A204.1 (cell line): ENCODE results near the gene ARMH3.
"Not testable (repeated sequence)": the region's sequence is repeated elsewhere in the genome, so short reads cannot be mapped to it uniquely, and the experiment has no call there.

Experiments
- FAIRE-seq: peaks from 2 replicates; lab custom pipeline; 2012; peaks lifted over from hg19 to GRCh38; lab: Jason Lieb, UNC

ARMH3 gene

DNA sequence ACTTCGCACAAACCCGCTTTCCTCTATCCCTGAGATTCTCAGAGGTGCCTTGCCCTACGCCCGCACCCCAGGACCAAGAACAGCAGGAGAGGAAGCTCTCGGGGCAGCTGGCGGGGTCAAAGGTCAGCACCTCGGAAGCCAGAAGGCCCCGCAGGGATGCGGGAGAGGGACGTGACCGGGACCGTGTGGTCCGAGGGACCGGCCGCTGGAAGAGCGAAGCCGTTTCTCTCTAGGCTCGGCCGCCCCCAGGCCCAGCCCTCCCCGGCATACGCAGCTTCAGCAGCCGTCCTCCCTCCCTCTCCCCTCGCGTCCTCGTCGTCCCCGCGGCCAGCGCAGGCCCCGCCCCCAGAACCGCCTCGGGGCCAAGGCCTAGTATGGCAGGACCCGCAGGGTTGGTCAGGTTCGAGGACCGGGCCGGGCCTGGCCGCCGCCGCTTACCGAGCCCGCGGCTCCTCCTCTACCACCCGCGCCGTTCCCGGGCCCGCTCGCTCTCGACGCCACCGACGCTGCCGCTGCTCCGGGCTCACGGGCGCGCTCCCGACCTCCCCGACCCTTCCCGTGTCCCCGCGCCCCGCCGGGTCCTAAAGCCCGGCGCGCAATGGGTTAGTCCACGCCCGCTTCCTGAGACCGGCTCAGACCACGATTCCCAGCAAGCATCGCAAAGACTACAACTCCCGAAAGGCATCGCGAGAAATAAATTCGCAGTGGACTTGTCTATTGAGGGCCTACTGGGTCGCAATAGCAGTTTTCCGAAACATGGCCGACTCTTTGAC, at the start of gene ARMH3:
ARMH3 (minus strand) TSS at position 527 of the 773 bp plus-strand sequence. CDS start 16,059 bp downstream, outside the sequence.
- FAIRE-seq = peak; percentile 91

- no peak for FAIRE-seq
Observed at GRCh38 chr10:102102421-102102820, 46.4 kb upstream of the ARMH3 start.

- FAIRE-seq = no peak
Observed at GRCh38 chr10:102101152-102101551, 45.2 kb upstream of the ARMH3 start.

DNA sequence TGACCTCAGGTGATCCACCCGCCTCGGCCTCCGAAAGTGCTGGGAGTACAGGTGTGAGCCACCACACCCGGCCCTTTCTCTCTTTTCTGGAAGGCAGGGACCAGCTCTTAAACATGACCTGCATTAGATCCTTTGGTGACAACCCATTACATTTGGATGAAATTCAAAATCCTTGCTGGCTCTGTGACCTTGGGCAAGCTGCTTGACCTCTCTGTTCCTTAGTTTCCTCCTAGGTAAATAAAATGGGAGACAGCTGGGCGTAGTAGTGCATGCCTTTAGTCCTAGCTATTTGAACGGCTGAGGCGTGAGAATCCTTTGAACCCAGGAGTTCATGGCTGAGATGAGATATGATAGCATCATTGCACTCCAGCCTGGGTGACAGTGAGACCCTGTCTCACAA, 40.5 kb upstream of the ARMH3 start:
- no peak for FAIRE-seq

- FAIRE-seq = no peak
Observed at GRCh38 chr10:102090772-102091171, 34.8 kb upstream of the ARMH3 start.

DNA sequence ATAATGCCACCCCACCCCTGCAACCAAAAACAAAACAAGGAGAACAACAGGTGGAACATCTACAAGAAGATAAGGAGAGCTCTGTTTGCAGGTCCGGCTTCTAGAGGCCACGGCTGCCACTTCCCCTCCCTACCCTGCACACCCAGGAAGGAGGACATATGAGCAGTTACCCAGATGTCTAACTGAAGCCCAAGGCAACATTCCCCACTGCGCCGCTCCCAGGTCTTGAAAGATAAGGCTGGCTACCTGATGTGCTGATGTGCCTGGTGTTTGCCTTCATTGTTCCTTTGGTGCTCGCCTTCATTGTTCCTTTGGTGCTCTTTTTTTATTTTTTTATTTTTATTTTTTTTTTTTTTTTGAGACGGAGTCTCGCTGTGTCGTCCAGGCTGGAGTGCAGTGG, 30.2 kb upstream of the ARMH3 start:
- FAIRE-seq = no peak

- no peak for FAIRE-seq
Observed at GRCh38 chr10:102085336-102085735, 29.4 kb upstream of the ARMH3 start.

GRCh38 chr10:102083541-102083940, 27.6 kb upstream of the ARMH3 start:
- no peak for FAIRE-seq

DNA sequence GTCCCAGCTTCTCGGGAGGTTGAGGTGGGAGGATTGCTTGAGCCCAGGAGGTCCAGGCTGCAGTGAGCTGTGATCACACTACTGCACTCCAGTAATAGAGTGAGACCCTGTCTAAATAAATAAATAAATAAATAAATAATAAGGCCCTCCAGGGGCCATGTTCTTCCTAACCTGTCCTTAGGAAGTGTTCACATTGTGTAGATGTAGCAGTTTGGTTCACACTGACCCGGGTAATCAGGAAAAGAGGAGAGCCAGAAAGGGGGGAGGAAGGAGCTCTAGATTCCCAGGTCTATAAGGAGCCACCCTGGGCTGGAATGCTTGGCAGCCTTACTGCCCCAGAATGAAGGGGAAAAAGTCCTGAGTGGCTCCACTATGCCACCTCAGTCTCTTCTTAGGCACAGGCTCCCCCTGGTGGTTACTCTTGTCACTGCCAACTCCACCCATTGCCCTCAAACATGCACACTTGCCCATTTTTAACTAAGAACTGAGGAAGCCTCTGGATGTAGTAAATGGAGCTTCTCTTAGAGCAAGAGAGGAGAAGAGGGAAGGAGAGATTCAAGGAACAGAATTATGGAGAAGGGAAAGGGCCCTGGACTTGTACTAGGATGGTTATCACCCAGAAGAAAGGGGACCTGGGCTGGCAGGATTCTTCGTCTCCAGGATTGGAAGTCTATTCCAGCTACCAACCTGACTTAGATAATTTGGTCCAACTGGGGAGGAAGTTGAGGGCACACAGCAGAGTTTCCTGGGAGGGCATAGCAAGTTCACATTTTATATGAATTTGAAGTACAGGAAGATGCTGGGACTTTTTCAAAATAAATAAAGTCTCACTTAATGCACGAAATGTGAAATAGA, 16.9 kb upstream of the ARMH3 start:
- peak; percentile 66 for FAIRE-seq

DNA sequence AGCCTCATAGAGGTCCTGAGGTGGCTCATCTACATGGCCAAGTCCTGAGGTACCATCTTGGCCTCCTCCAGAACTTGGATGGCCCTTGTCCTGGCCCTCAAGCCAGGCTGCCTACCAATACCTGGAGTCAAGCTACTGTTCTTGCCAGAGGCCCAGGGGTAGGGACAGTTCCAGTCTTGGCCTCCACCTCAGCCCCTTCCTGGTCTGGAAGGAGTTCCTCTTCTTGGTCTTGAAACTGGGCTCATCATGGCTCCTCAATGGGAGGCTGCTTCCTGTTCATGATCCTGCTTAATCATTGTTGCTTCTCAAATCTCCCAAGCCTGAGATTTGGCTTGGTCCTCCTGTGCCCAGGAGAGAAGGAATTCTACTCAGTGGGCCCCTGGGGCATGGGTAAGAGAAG, 13.1 kb upstream of the ARMH3 start:
- no peak for FAIRE-seq

DNA sequence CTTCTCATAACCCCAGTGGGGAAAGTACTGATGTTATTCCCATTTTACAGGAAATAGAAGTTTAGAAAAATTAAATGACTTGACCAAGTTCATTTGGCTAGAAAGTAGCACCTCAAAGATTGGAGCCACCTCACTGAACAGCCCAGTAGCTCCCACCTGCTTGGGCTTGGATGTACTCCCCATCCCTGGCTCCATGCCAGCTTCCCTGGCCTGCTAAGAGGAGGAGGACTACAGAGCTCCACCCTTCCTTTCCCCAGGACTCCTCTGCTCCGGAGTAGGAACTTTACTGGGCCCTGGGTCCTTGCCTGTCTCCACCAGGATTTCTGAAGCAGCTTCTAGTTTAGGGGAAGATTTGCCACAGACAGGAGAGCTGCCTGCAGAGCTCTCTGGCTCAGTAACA, 12.2 kb upstream of the ARMH3 start:
- no peak for FAIRE-seq

DNA sequence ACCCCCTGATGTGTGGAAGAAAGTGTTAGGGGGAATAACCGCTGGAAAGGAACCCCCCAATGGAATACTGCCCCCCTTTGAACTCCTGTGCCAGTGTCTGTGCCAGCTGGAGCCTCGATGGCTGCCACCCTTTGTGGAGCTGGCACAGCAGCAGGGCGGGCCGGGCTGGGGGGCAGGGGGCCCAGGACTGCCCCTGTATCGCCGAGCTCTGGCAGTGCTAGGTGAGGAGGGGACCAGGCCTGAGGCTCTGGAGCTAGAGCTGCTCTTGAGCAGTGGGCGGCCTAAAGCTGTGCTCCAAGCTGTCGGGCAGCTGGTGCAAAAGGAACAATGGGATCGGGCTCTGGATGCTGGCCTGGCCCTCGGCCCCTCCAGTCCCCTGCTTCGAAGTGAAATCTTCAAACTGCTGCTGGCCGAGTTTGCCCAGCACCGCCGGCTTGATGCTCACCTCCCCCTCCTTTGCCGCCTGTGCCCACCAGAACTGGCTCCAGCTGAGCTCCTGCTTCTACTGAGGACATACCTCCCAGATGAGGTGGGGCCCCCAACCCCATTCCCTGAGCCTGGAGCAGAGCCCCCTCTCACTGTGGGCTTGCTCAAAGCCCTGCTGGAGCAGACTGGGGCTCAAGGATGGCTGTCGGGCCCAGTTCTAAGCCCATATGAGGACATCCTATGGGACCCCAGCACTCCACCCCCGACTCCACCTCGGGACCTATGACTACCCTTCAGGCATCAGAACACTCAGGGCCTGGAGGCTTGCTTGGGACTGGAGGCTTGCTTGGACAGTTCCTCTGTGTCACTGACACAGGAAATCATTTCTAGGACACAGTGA, 11.3 kb upstream of the ARMH3 start:
- no peak for FAIRE-seq

- no peak for FAIRE-seq
Observed at GRCh38 chr10:102066399-102067088, 10.6 kb upstream of the ARMH3 start.

- FAIRE-seq = no peak
Observed at GRCh38 chr10:102065561-102066398, 9.8 kb upstream of the ARMH3 start.

- no peak for FAIRE-seq
Observed at GRCh38 chr10:102064868-102065560, 9.0 kb upstream of the ARMH3 start, which contains the start of gene HPS6. TSS of gene HPS6 (plus strand) at chr10:102065349. CDS start at chr10:102065475, 126 bp downstream.

GRCh38 chr10:102064503-102064867, 8.5 kb upstream of the ARMH3 start:
- FAIRE-seq = no peak

- FAIRE-seq = no peak
Observed at GRCh38 chr10:102059987-102060386, 4.0 kb upstream of the ARMH3 start.

DNA sequence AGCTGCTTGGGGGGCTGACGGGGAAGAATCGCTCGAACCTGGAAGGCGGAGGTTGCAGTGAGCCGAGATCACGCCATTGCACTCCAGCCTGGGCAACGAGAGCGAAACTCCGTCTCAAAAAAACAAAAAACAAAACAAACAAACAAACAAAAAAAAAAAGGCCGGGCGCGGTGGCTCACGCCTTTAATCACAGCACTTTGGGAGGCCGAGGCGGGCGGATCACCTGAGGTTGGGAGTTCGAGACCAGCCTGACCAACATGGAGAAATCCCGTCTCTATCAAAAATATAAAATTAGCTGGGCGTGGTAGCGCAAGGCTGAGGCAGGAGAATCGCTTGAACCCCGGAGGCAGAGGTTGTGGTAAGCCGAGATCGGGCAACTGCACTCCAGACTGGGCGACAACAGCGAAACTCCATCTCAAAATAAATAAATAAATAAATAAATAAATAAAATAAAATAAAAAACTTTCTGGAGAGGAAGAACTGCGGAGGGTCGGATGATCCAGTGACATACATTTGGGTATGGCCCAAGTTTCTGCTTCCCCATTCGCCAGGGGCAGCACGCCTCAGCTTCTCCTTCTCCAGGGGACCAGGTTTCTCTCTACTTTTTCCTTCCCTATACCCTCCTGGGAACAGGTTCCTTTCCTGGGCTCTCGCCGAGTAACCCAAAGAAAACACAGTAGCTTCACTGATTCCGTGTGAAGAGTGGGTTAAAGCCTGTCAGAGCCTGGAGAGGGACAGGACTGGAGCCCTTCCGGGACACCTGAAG, 909 bp downstream of the ARMH3 start:
- not testable (repeated sequence) for FAIRE-seq

GRCh38 chr10:102046095-102046494, 9.9 kb downstream of the ARMH3 start:
- FAIRE-seq = no peak

DNA sequence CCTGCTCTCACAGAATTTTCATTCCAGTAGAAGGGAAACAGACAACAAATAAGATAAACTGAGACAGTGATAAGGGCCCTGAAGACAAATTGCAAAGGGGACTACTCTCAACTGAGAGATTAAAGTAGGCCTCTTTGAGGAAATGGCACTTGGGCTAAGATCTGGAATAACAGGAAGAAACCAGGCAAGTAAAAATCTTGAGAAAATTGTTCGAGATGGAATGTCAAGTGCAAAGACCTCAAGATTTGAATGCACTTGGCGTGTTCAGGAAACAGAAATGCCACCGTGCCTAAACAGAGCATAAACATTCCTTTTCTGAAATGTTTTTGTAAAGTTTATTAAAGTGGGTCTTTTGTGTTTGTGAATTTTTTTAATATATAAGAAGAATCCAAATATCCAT, 10.7 kb downstream of the ARMH3 start:
- FAIRE-seq = no peak
